ES-I3 (cell line): Measurements from ENCODE around the gene MS4A18.

ENCODE experiments used
- H3K36me3 ChIP-seq: 2 replicates; pipeline ENCODE4 v1.6.1; 2013; ENCODE audit warnings: mild to moderate bottlenecking, low read length, control low read depth, moderate library complexity; ENCODE audit not compliant: insufficient read depth
- H3K4me1 ChIP-seq: 2 replicates; pipeline ENCODE4 v1.6.1; 2013; ENCODE audit warnings: mild to moderate bottlenecking, control low read depth, low read length; ENCODE audit not compliant: insufficient read depth
- H3K9ac ChIP-seq: 2 replicates; pipeline ENCODE4 v1.6.1; 2013; ENCODE audit warnings: low read depth, mild to moderate bottlenecking, low read length, moderate library complexity
- H3K9me3 ChIP-seq: 2 replicates; pipeline ENCODE4 v1.6.1; 2013; ENCODE audit warnings: mild to moderate bottlenecking, low read length, moderate library complexity; ENCODE audit not compliant: control insufficient read depth, insufficient read depth

Gene MS4A18

DNA sequence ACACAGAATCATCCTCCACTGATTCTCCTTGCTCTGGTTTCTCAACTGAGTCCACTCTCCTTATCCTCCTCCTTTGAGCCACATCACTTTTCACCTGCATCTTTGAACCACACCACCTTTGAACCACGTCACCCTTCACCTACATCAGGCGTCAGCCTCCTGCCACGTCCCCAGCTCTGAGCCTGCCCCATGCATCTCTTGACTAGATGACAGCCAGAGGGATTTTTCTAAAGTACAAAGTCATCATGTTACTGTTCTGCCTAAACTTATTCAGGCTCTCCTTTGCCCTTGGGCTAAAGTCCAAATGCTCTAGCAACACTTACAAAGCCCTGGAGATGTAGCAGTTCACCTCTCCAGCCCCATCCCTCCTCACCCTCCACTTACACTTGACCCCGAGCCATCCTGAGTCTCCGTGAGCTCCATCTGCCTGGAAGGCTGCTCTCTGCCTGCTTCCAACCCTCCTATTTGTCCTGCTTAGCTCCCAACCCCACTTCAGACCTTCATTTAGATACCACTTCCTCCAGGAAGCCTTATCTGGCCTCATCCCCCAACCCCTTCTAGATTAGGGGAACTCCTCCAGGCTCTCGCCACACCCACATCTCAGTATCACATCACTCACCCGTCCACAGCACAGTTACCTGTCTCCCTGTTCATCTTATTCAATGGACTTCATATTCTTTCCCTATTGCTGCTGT is 56.9 kb downstream of the MS4A18 start:
- Histone ChIP-seq H3K9ac (no peak overlapping the region), H3K9me3 (no peaks in the 10 kb centered on the region), H3K36me3 (no peaks in the 10 kb centered on the region), H3K4me1 (no peaks in the 10 kb centered on the region)

DNA sequence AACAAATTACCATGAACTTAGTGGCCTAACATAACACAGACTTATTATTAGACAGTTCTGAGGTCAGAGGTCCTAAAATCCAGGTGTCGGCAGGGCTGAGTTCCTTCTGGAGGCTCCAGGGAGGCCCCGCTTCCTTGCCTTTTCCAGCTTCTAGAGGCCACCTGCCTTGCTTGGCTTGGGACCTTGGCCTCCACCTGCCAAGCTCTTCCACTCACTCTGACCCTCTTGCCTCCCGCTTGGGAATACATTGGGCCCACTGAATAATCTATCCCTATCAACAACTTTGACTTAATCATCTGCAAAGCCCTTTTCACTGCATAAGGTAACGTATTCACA is 57.4 kb downstream of the MS4A18 start:
- no peaks in the 10 kb centered on the region for H3K36me3 ChIP-seq
- H3K4me1 ChIP-seq = no peaks in the 10 kb centered on the region
- H3K9me3 ChIP-seq = no peaks in the 10 kb centered on the region
- H3K9ac ChIP-seq = no peak overlapping the region

DNA sequence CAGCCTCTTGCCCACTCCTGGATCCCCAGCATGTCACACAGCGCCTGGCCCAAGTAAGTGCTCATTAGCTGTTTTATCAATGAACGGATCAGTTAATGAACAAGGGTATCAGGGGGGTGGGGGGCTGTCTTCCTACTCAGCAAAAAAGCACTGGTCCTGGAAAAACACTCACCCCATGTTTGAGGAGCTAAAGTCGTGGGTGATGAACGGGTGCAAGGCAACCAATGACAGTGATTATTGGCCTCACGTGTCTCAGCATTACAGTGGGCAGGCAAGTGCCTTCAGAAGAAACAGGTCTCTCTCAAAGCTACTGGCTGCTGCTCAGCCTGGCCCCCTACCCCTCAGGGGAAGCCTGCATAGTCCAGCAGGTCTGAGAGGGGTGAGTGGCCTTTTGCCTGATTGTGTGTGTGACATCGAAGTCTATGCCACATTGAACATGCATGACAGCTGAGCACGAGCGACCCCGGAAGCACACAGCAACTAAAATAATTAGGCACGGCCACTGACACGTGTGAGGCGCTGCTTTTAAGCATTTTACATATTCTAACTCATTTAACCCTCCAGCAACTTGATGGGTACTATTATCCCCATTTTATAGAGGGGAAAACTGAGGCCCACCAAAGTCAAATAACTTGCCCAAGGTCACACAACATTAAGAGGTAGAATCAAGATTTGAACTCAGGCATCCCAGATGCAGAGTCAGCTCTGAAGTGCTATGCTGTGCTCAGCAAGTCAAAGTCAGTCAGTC is 58.0 kb downstream of the MS4A18 start:
- Histone ChIP-seq H3K36me3 (no peaks in the 10 kb centered on the region), H3K9me3 (no peaks in the 10 kb centered on the region), H3K9ac (no peak overlapping the region), H3K4me1 (no peaks in the 10 kb centered on the region)

DNA sequence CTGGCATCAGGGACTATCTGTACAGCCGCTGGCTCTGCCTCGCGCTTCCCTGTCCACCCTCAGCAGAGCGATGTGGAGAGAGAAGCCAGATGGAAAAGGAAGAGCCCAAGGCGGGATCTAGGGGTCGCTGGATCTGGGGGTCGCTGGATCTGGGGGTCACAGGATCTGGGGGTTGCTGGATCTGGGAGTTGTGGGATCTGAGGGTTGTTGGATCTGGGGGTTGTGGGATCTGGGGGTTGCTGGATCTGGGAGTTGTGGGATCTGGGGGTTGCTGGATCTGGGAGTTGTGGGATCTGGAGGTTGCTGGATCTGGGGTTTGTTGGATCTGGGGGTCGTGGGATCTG is 58.6 kb downstream of the MS4A18 start:
- H3K9ac ChIP-seq = no peak overlapping the region
- H3K4me1 ChIP-seq = no peaks in the 10 kb centered on the region
- H3K9me3 ChIP-seq = 0 out of 2 replicates have a peak, but pooled peaks cover under 1% of the 10 kb centered on the region
- no peaks in the 10 kb centered on the region for H3K36me3 ChIP-seq

DNA sequence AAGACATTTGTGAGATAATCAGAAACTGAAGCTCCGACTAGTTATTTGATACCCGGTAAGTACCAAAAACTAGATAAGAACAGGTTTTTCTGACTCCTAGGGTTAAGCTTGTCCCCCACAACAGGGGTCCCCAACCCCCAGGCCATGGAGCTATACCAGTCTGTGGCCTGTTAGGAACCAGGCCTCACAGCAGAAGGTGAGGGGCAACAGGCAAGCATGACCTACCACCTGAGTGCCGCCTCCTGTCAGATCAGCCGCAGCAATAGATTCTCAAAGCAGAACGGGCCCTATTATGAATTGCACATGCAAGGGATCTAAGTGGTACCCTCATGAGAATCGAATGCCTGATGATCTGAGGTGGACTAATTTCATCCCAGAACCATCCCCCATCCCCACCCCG is 59.4 kb downstream of the MS4A18 start:
- no peaks in the 10 kb centered on the region for H3K36me3 ChIP-seq
- peaks cover 5% of the 10 kb centered on the region; the same call in 1 of the 2 replicates for H3K9me3 ChIP-seq
- no peak overlapping the region for H3K9ac ChIP-seq
- H3K4me1 ChIP-seq = no peaks in the 10 kb centered on the region

DNA sequence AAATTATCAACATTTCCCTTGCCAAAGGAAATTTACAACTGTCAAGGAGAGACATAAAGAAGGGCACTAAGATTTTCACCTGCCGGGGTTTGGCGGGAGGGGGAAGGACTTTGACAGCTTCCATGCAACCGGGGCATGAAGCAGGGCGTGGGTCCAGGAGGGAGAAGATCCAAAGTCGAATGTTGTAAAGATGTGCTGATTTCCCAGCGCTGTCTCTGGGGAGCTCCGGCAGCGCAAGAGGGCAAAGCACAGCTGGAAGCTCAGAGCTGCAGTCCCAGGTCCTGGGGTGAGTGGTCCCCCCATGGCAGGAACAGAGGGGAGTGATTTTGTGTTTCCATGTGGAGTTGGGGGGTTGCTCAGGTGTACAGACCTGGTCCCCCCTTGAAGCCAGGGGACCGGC is 60.6 kb downstream of the MS4A18 start, which contains the start of gene MS4A10:
MS4A10 (plus strand) TSS at position 198 of the 400 bp plus-strand sequence. CDS start 5,003 bp downstream, outside the sequence.
- H3K36me3 ChIP-seq = no peaks in the 10 kb centered on the region
- H3K9me3 ChIP-seq = peaks cover 5% of the 10 kb centered on the region; the same call in 1 of the 2 replicates
- no peak within 1 kb of the TSS for H3K9ac ChIP-seq
- H3K4me1 ChIP-seq = no peaks in the 10 kb centered on the region

DNA sequence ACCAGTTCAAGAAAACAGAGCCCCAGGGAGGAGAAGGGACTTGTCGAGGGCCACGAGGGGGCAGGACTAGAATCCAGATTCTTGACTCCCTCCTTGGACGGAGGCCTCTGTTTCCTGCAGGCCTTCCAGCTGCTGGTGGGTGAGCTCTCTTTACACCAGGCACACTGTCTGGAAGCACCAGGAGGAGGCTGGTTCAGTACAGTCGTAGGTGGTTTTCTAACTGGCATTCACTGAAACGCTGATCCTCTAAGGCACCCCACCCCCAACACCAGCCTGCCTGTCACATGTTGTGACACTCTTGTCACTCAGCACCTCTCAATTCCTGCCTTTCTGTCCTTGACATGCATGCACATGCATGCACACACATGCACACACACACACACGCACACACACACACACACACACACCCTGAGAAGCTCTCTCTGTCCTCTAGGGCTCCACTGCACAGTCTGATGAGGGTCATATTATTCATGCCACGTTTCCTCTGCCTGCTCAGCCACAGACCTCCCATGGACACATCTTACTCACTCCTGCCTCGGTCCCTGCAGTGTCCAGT is 61.4 kb downstream of the MS4A18 start:
- Histone ChIP-seq H3K9ac (no peak overlapping the region), H3K4me1 (no peaks in the 10 kb centered on the region), H3K36me3 (no peaks in the 10 kb centered on the region), H3K9me3 (peaks cover 6% of the 10 kb centered on the region)

DNA sequence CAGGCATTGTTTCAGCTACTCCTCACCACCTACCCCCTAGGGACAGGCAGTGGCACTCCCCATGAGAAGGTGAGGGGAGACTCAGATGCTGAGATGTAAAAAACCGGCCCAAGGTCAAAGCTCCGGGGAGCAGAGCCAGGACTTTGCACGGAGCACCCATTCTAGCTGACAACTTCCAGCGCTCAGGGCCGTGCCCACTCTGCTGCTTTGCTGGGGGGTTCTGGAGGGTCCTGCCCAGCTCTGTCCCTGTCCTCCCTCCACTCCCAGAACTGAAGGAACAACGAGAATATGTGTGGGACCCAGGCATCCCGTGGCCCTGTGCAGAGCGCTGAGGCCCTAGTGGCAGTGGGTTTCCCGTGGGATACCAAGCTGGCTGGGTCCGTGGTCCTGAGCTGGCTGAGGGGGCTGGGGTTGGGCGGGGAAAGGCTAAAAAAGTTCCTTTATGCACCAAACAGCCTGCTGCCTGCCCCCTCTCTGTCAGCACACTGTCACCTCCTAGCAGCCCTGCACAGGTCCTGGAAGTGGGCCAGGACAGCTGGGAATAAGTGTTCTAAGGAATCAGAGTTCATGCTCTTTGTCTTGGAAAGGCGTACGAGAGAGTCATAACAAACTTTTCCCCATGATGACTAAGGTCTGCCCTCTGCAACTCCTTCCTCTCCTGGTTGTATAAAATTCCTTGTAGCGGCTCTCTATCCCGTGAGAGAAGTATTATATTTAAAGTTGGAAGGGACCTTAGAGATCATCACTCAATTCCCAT is 62.5 kb downstream of the MS4A18 start:
- Histone ChIP-seq H3K4me1 (no peaks in the 10 kb centered on the region), H3K9ac (no peak overlapping the region), H3K9me3 (peaks cover 12% of the 10 kb centered on the region), H3K36me3 (no peaks in the 10 kb centered on the region)

DNA sequence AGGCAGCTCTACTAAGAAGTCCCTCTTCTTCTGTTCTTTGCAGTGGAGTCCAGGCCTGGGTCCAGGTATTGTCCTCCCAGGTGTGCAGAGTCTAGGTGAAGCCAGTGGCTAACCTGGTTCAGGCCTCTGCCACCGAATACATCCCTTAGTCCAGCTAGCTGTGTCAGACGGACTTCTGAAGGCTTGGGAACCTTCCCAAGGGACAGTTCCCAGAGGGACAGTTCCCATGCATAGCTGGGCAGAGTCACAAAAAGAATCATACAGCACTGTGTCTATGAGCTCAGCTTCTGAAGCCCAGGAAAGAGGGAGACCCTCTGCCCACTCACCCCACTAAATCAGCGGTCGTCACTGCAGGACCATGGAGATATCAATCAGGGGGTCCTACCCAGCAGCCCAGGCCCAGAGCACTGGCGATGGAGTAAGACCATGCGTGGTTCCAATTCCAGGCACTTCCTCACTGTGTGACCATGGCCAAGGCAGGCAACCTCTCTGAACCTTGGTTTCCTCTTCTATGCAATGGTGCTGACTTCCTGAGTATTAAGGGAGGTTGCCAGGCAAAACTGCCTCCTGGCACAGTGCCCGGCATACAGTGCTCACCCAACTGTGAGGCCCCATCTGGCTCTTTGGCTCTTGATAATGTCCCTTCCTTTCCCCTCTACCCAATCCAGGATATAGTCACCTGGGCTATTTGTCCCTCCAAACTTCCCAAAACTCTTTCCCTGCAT is 64.0 kb downstream of the MS4A18 start:
- H3K9ac ChIP-seq = no peak overlapping the region
- no peaks in the 10 kb centered on the region for H3K4me1 ChIP-seq
- H3K9me3 ChIP-seq = peaks cover 17% of the 10 kb centered on the region
- H3K36me3 ChIP-seq = no peaks in the 10 kb centered on the region

DNA sequence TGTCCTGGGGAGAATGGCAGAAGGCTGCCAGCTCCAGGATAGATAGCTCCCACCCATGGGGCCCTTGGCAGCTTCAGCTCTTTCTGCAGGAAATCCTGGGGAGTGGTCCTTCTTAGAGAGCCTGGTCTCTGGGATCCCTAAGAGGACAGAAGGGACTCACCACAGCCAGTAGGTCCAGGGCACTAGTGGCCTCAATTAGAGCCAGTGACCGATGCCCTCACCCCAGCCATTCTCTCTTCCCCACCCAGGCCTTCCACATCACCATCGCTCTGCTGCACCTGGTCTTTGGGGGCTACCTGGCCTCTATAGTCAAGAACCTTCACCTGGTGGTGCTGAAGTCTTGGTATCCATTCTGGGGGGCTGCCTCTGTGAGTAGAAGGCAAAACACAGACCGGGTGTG is 66.2 kb downstream of the MS4A18 start:
- Histone ChIP-seq H3K9me3 (peaks cover 17% of the 10 kb centered on the region), H3K4me1 (no peaks in the 10 kb centered on the region), H3K9ac (no peak overlapping the region), H3K36me3 (no peaks in the 10 kb centered on the region)

DNA sequence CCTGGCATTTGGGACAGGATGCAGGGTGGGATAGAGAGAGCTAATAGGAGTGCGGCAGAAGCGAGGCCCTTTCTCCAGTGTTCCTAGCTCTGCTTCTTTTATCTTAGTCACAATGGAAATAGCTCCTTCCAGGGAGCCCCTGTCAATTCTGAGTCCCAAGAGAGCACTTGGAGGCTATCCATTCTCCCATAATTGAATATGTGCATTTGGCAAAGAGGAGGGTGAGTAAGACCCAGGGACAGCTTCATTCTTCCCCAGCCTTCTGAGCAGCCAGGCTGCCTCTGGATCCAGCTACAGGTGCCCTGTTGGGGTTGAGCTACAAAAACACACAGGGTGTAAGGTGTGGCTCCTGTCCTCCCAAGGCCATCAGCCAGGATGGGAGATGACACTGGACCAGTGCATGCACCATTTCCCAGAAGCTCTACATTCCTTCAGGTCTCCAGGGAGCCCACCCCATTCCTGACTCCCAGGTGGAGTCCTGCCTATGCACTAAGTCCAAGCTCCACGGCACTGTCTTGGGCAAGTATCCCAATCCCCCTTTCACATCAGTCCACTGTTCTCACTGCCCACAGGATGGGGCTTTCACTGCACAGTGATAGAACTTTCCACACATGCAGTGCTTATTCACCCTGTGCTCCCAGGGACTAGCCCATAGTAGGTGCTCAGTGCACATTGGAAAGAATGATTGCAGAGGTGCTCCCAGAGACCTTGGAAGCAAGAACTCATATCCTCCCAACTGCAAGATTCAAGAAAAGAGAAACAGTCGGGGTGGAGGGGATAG is 66.8 kb downstream of the MS4A18 start:
- Histone ChIP-seq H3K4me1 (no peaks in the 10 kb centered on the region), H3K9ac (no peak overlapping the region), H3K36me3 (no peaks in the 10 kb centered on the region), H3K9me3 (peaks cover 17% of the 10 kb centered on the region)

DNA sequence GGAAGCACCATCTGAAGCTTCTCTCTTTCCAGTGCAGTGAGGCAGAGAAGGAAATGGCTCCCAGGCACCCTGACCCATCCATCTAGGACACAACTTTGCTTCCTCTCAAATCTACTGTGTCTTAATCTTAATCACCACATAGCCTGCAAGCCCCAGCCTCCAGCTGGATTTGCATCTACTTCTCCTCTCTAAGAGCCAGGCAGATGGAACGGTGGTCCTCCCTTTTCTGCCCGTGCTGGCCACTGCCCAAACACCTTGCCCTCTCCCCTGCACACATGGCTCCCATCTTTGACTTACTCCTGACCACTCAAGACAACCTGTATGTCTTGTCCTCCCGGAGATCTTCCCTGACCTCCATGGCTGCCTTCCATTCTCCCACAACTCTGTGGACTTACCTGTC is 68.0 kb downstream of the MS4A18 start:
- Histone ChIP-seq H3K9ac (no peak overlapping the region), H3K4me1 (no peaks in the 10 kb centered on the region), H3K36me3 (no peaks in the 10 kb centered on the region), H3K9me3 (peaks cover 17% of the 10 kb centered on the region)
